Daoy (cell line): ENCODE results near the gene SLC15A1. TPM values are rescaled to one million over a fixed set of nuclear protein-coding genes. Genes with fewer than 3 reads are reported as not detected.
"Not testable (repeated sequence)": the region's sequence is repeated elsewhere in the genome, so short reads cannot be mapped to it uniquely, and the experiment has no call there.

Experiments used
- DNase-seq: peaks from one replicate; pipeline ENCODE4 v3.0.0-alpha.2; 2015; ENCODE audit warnings: low read depth
- total RNA-seq: library from RNA; depleted of rRNA; stranded (reverse); fragments of >200 nt; shearing (Covaris generic); gene quantifications from 2 replicates; pipeline ENCODE4 v1.2.3, GENCODE V29; 2014

Gene SLC15A1
- total RNA-seq, 1 experiment from 2014 or later, result not detected

GRCh38 chr13:98781470-98781869 lies 29.0 kb upstream of the SLC15A1 start:
- no peak for DNase-seq

DNA sequence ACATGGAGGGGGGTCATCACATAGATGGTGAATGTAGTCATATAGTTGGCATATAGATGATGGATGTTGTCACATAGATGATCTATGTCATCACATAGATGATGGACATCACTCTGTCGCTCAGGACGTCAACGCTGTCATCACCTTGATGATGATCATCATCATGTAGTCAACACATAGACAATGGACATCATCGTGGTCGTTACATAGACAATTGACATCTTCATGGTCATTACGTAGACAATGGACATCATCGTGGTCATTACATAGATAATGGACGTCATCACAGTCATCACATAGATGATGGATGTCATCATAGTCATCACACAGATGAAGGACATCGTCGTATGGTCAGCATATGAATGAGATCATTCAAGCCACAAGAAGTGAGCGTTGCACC lies 28.6 kb upstream of the SLC15A1 start:
- DNase-seq, result no peak

DNA sequence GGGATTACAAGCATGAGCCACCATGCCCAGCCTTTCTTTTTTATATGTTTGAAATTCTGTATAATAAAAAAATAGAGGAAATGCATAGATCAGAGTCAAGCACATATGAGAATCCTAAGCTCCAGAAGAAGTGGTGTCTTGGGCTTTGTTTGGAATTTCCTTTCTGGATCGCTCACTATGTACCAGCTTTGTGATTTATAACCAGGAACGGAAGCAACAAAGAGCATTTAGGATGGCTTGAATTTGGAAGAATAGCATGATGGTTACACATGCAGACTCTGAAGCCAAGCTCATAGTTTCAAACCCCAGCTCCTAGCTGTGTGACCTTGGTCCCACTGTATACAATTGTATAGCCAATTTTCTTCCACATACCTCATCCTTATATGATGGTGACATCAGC lies 28.0 kb upstream of the SLC15A1 start:
- DNase-seq, result no peak

DNA sequence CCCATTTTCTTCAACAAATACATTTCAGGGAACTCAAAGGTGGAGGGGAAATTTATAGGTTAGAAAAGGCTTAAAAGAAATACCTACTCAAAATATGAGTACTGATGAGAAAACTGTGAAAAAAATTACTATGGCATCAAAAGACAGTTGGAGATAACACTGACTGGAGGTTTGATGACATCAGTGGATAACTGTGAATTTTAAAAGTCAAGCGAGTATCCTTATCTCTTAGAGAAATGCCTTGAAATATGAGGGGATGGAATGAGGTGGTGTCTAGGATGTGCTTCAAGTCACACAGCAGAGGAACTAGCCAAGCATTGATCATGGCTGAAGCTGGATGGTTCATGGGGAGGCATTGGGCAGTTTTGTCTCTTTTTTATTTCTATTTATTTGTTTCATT lies 27.2 kb upstream of the SLC15A1 start:
- DNase-seq, result no peak

DNA sequence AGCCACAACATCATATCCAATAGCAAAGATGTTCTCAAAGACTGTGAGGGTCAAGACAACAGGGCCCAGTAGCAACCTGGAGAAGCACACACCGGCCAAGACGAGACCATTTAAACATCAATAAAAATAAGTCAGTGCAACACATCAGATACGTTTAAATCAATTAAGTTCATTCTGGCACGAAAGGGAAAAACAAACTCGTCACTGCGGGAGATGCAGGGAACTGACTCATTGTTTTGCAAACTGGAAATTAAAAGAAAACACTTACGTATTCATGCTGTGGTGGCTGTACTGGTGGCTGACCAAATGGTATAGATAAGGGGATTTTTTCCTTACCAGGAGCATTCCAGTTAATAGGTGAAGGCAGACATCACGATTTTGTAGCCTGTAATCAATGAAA lies 26.3 kb upstream of the SLC15A1 start:
- DNase-seq, result peak; percentile 41

- DNase-seq, result no peak
Measured at GRCh38 chr13:98776644-98777043, 24.2 kb upstream of the SLC15A1 start.

DNA sequence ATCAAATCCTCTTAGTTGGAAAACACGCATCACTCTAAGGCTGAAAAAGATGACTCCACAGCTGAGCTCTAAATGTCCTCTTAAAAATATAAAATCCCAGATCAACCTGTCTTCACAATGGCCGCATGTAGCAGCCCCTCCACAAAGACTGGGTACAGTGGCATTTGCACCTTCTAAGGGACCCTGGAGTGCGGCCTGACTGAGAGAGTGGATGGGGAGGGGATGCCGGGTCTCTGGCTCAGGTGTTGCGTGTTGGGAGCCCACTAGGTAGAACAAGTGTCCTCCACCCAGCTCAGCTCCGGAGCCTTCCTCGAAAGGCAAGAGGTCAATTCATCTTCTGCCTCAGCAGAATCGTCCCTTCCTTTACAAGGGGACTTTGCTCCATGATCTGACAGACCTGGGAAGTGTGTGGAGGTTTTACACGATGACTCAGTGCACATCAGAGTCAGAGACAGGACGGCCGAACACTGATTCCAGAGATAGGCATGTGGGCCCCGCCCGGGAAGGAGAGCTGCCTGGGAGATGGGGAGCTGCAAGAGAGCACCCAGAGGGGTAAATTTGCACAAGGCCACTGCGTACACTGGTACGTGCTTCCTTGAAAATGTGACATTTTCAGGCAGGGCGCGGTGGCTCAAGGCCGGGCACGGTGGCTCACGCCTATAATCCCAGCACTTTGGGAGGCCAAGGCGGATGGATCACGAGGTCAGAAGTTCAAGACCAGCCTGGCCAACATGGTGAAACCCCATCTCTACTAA lies 23.5 kb upstream of the SLC15A1 start:
- DNase-seq, result peak; percentile 77

DNA sequence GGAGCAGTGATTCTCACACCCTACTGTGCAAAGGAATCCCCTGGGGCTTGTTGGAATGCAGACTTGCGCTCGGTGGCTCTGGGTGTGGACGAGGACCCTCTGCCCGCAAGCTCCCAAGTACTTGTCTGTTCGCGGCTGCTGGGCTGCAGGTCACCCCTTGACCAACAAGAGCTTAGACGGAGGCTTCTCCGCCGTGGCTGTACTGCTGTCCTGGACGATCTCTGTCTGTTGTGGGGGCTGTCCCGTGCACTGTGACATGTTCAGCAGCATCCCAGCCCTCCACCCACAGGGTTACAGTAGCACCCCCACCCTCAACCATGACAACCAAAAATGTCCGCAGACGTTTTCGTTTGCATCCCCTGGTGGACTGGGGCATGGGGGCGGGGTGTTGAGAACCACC lies 22.9 kb upstream of the SLC15A1 start:
- DNase-seq, result no peak

DNA sequence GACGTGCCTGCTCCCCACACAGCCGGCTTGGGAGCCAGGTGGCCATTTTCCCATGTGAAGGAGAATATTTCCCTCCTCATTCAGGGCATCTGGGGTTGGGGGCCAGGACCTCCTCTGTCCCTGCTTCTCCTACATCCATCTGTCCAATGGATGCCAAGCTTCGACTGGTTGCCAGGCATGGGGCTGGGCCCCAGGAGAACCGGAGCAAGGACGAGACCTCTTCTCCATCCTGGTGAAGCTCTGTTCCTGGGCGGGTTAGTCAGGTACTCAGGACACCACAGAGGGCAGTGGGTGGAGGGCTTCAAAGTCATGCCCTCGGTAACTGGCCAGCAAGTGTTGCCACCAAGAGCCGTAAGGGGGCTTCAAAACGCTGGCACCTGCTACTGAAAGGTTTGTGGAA lies 22.3 kb upstream of the SLC15A1 start:
- no peak for DNase-seq

DNA sequence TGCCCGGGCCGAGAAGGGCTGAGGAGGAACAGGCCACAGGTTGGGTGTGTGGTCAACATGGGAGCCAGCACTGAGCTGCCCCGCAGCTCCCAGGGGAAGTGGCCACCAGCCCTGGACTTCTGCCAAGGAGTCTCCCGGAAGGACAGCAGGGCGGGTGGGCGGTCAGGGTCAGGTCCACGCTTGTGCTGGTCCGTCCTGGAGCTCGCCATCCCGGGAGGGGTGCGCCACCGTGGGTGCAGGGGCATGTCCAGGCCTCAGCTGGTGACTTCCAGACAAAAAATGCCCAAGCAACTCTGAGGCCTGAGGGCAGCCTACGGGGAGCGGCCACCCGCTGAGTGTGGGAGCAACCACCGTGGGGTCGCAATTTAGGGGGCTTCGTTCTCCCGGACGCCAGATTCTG lies 21.4 kb upstream of the SLC15A1 start:
- no peak for DNase-seq

DNA sequence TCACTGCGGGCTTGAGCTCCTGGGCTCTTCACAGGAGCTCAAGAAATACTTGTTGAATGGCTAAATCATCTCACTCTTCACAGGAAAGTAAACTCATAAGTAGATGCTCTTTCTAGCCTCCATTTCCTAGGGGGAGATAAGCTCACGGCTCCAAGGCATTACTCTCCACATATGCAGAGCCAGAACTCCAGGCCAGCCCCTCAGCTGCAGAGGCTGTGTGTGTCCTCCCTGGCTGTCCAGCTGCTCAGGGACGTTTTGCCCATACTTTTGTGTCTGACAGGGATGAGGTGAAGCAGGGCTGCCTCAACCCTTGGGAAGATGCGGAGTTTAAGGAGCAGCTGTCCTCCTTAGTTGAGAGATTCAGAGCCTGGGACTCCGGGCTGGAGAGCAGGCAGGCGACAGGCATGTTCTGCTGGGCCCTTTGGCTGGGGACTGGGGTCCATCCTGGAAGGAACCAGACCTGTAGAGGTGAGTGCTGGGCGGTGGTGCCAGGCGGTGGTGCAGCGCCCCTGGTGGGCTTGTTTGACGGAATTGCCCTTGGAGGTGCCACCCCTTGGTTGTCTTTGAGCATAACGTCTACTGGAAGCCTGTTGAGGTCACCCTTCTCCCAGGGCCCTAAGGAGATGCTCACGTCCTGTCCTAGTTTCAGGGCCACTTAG lies 20.5 kb upstream of the SLC15A1 start:
- no peak for DNase-seq

DNA sequence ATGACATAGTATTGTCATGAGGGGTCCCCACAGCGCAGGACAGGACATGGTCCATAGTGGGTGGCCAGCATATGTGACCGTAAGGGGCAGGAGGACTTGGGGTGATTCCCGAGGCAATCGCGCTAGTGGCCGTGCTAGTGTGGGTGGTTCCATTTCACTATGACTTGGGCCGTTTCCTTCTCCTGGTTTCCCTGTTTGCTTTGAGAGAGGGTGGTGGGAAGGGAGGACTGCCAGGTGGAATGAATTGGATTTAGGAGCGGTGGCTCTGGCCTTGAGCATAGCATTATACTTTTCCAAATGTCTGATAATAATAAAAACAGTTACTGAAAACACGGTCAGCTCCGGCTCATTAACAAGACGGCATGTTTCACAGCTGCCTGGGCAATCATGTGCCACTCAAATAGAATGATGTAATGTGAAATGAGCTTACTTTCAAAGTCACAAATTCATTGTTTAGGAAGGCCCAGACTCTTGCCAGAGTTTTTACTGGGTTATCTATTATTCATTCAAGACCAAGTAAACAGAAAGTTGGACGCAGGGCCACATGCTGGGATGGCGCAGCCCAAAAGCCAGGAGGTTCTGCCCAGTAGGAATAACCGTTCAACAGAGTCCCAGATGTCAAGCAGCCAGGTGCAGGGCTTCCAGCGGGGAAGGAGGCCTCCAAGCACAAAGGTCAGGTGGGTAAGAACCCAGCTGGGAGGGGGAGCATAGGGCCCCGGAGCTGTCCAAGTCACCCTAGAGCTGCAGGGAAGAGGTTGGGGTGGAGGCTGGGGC lies 19.6 kb upstream of the SLC15A1 start:
- DNase-seq, result no peak

GRCh38 chr13:98769736-98770135 lies 17.3 kb upstream of the SLC15A1 start:
- no peak for DNase-seq

GRCh38 chr13:98768522-98768921 lies 16.1 kb upstream of the SLC15A1 start:
- DNase-seq, result no peak

GRCh38 chr13:98766697-98767096 lies 14.2 kb upstream of the SLC15A1 start:
- no peak for DNase-seq

DNA sequence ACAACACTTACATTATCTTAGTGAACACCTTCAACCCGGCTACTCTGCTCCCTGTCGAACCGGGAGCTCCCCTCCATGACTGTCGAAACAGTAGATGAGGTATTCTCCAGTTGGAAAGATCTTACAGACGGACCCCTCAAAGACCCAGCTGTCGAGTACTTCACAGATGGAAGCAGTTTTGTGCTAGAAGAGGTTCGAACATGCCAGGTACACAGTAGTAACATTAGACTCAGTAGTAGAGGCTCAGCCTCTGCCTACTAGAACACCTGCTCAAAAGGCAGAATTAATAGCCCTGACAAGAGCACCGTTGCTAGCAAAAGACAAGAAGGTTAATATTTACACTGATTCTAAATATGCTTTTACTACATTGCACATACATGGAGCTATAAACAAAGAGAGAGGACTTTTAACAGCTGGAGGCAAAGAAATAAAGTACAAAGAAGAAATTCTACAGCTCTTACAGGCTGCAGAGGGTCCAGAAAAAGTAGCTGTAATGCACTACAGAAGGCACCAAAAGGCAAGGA lies 13.6 kb upstream of the SLC15A1 start:
- no peak for DNase-seq

DNA sequence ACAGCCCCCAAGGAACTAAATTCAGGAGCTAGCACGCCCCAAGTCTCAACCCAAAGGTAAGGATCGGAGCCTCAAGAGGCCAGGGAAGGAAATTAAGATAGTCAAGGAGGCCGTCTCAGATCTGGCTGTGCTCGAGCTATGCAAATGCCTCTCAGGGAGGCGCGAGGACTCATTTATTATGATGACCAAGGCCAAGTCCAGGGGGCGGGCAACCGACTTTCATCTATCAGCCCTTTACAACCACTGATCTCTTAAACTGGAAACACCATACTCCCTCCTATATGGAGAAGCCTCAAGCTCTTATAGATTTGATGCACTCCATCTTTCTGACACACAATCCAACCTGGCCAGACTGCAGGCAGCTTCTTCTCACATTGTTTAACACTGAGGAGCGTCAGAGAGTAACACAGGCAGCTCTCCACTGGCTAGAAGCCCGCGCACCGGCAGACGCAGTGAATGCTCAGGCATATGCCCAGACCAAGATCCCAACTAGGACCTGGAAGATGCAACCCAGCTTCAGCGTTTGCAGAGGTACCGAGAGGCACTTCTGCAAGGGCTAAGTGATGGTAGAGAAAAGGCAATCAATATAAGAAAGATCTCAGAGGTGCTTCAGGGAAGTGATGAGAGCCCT lies 9.6 kb upstream of the SLC15A1 start:
- no peak for DNase-seq

- peak; percentile 54 for DNase-seq
Measured at GRCh38 chr13:98761126-98761985, 8.9 kb upstream of the SLC15A1 start.

GRCh38 chr13:98755729-98756128 lies 3.3 kb upstream of the SLC15A1 start:
- no peak for DNase-seq

- DNase-seq, result no peak
Measured at GRCh38 chr13:98755116-98755515, 2.6 kb upstream of the SLC15A1 start.

DNA sequence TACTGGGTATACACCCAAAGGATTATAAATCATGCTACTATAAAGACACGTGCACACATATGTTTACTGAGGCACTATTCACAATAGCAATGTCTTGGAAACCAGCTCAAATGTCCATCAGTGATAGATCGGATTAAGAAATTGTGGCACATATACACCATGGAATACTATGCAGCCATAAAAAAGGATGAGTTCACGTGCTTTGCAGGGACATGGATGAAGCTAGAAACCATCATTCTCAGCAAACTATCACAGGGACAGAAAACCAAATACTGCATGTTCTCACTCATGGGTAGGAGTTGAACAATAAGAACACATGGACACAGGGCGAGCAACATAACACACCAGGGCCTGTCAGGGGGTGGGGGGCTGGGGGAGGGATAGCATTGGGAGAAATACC lies 2.0 kb upstream of the SLC15A1 start:
- DNase-seq, result not testable (repeated sequence)
